ENCODE measurements around the gene GNAL. TPM values are rescaled to one million over a fixed set of nuclear protein-coding genes. Genes with fewer than 3 reads are reported as not detected.

GNAL gene
- total and polyA plus RNA-seq, 4 donors, result 0.15 to 0.92 (median 0.72) TPM

DNA sequence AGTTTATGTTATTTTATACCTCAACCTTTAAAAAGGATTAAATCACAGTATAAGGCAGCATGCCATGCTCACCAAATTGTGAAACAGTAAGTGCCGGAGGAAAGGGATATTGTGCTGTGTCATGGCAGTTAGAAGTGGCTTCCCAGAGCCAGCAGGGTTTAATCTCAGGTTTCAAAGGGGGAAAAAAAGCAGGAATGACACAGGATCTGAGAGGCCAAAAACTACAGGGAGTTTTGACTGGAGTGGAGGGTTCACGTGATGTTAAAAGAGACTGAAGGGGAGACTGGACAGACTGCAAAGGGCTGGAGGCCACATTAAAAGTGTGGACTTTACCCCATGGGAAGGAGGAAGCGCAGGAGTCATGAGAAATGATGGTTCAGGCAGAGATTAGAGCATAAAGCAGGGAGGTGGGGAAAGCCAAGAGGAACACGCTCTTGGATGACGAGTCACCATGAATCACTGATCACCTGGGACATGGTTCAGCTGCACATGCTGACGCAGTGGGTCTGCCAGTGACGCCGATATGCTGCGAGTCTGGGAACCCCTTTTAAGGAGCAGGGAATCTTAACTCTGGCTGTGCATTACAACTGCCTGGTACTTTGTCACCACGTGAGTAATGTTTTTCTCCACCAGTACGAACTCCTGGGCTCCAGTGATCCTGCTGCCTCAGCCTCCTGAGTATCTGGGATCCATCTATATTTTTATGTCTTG is 168.3 kb downstream of the GNAL start:
- no peaks in the 10 kb centered on the region for H3K27me3 ChIP-seq (ENCODE audit: control insufficient read depth in 4 of 4, insufficient read depth in 4 of 4, low read length in 3 of 4)
- no peak for TF ChIP-seq JUND (IDR thresholded peaks at IDR 0.05)
- TF ChIP-seq SP1 (IDR thresholded peaks at IDR 0.05), result peak; percentile 73
- TF ChIP-seq FOXA2 (IDR thresholded peaks at IDR 0.05), result no peak
- TF ChIP-seq NR2F2 (IDR thresholded peaks at IDR 0.05), result no peak
- TF ChIP-seq HNF4A (conservative IDR thresholded peaks at IDR 0.05), result peak in 1 of 2 donors; percentile 79
- peak in 1 of 2 donors; percentile 6 for TF ChIP-seq RXRA (IDR thresholded peaks at IDR 0.05)
- no peak for TF ChIP-seq GABPA (IDR thresholded peaks at IDR 0.05 in 1 of 2, conservative IDR thresholded peaks at IDR 0.05 in 1 of 2)
- no peak for TF ChIP-seq FOXA1 (IDR thresholded peaks at IDR 0.05)
- TF ChIP-seq, protein P1, sequence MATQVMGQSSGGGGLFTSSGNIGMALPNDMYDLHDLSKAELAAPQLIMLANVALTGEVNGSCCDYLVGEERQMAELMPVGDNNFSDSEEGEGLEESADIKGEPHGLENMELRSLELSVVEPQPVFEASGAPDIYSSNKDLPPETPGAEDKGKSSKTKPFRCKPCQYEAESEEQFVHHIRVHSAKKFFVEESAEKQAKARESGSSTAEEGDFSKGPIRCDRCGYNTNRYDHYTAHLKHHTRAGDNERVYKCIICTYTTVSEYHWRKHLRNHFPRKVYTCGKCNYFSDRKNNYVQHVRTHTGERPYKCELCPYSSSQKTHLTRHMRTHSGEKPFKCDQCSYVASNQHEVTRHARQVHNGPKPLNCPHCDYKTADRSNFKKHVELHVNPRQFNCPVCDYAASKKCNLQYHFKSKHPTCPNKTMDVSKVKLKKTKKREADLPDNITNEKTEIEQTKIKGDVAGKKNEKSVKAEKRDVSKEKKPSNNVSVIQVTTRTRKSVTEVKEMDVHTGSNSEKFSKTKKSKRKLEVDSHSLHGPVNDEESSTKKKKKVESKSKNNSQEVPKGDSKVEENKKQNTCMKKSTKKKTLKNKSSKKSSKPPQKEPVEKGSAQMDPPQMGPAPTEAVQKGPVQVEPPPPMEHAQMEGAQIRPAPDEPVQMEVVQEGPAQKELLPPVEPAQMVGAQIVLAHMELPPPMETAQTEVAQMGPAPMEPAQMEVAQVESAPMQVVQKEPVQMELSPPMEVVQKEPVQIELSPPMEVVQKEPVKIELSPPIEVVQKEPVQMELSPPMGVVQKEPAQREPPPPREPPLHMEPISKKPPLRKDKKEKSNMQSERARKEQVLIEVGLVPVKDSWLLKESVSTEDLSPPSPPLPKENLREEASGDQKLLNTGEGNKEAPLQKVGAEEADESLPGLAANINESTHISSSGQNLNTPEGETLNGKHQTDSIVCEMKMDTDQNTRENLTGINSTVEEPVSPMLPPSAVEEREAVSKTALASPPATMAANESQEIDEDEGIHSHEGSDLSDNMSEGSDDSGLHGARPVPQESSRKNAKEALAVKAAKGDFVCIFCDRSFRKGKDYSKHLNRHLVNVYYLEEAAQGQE (IDR thresholded peaks at IDR 0.05), result no peak
- TF ChIP-seq, protein P2, sequence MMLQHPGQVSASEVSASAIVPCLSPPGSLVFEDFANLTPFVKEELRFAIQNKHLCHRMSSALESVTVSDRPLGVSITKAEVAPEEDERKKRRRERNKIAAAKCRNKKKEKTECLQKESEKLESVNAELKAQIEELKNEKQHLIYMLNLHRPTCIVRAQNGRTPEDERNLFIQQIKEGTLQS (IDR thresholded peaks at IDR 0.05), result no peak
- no peak for TF ChIP-seq EGR1 (IDR thresholded peaks at IDR 0.05; ENCODE audit: low read depth in 2 of 2)
- no peak for TF ChIP-seq RAD21 (IDR thresholded peaks at IDR 0.05)
- TF ChIP-seq, protein P3, sequence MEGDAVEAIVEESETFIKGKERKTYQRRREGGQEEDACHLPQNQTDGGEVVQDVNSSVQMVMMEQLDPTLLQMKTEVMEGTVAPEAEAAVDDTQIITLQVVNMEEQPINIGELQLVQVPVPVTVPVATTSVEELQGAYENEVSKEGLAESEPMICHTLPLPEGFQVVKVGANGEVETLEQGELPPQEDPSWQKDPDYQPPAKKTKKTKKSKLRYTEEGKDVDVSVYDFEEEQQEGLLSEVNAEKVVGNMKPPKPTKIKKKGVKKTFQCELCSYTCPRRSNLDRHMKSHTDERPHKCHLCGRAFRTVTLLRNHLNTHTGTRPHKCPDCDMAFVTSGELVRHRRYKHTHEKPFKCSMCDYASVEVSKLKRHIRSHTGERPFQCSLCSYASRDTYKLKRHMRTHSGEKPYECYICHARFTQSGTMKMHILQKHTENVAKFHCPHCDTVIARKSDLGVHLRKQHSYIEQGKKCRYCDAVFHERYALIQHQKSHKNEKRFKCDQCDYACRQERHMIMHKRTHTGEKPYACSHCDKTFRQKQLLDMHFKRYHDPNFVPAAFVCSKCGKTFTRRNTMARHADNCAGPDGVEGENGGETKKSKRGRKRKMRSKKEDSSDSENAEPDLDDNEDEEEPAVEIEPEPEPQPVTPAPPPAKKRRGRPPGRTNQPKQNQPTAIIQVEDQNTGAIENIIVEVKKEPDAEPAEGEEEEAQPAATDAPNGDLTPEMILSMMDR (IDR thresholded peaks at IDR 0.05; ENCODE audit: low read depth, low read length, missing input control), result no peak
- TF ChIP-seq, protein P4, sequence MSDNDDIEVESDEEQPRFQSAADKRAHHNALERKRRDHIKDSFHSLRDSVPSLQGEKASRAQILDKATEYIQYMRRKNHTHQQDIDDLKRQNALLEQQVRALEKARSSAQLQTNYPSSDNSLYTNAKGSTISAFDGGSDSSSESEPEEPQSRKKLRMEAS (IDR thresholded peaks at IDR 0.05), result no peak
- TF ChIP-seq TAF1 (conservative IDR thresholded peaks at IDR 0.05), result no peak
- peak; percentile 79 for TF ChIP-seq HNF4G (IDR thresholded peaks at IDR 0.05)
- no peak for TF ChIP-seq YY1 (IDR thresholded peaks at IDR 0.05)
- TF ChIP-seq, protein P5, sequence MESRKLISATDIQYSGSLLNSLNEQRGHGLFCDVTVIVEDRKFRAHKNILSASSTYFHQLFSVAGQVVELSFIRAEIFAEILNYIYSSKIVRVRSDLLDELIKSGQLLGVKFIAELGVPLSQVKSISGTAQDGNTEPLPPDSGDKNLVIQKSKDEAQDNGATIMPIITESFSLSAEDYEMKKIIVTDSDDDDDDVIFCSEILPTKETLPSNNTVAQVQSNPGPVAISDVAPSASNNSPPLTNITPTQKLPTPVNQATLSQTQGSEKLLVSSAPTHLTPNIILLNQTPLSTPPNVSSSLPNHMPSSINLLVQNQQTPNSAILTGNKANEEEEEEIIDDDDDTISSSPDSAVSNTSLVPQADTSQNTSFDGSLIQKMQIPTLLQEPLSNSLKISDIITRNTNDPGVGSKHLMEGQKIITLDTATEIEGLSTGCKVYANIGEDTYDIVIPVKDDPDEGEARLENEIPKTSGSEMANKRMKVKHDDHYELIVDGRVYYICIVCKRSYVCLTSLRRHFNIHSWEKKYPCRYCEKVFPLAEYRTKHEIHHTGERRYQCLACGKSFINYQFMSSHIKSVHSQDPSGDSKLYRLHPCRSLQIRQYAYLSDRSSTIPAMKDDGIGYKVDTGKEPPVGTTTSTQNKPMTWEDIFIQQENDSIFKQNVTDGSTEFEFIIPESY (IDR thresholded peaks at IDR 0.05), result no peak
- DNase-seq (ENCODE audit: low spot score), result no peak
- 68% methylated on average over 11 of the region's 11 CpGs for WGBS
- no peaks in the 10 kb centered on the region for H3K36me3 ChIP-seq (ENCODE audit: control insufficient read depth in 4 of 4, insufficient read depth in 3 of 4, low read depth in 1 of 4, low read length in 3 of 4)
- peaks cover 3 to 17% (median 14%) of the 10 kb centered on the region in 4 donors for H3K4me1 ChIP-seq (ENCODE audit: control insufficient read depth in 4 of 4, insufficient read depth in 4 of 4, low read length in 3 of 4)
- no peak overlapping the region for H3K9ac ChIP-seq (ENCODE audit: low read depth in 1 of 2, low read length in 2 of 2)
- no peak overlapping the region for H3K4me3 ChIP-seq (ENCODE audit: low read depth in 1 of 3, low read length in 3 of 3)
- H3K27ac ChIP-seq (ENCODE audit: low read depth in 1 of 2, low read length in 2 of 2), result no peak overlapping the region
- H3K9me3 ChIP-seq (ENCODE audit: control insufficient read depth in 4 of 4, low read length in 3 of 4), result no peaks in the 10 kb centered on the region

All from liver (tissue), 9 donors.